ENCODE measurements around the gene SUPT4H1. TPM values are rescaled to one million over a fixed set of nuclear protein-coding genes. Genes with fewer than 3 reads are reported as not detected.

SUPT4H1 gene
- total and polyA plus RNA-seq, 2 of the 4 experiments (the other 2 are of a cell fraction): 51.6 to 129 TPM

- ATAC-seq (ENCODE audit: low read depth) (no peak), DNase-seq (no peak)
- dilution Hi-C loops (cut with HindIII; ENCODE audit: low sequenced_read_pairs, unreplicated experiment) (no loop called here), intact Hi-C loops (cut with micrococcal nuclease) (no loop called here), in situ Hi-C loops (cut with MboI; ENCODE audit: low sequenced_read_pairs) (no loop called here)
- Histone ChIP-seq H3K14ac (replicated peaks; ENCODE audit: low read depth, low read length) (no peak overlapping the region), H3K56ac (ENCODE audit: extremely low read depth, insufficient read depth, low read length) (no peak overlapping the region), H3K9ac (ENCODE audit: low read depth, low read length) (no peak overlapping the region), H3K9me3 (ENCODE audit: control insufficient read depth, insufficient read depth, low read length) (no peaks in the 10 kb centered on the region), H4K20me1 (ENCODE audit: insufficient read depth, low read length) (no peaks in the 10 kb centered on the region), H3K36me3 (ENCODE audit: control insufficient read depth, insufficient read depth, low read length) (no peaks in the 10 kb centered on the region), H3K4me2 (ENCODE audit: low read depth, low read length) (no peak overlapping the region), H4K91ac (ENCODE audit: insufficient read depth, low read depth, low read length) (no peak overlapping the region), H3K4me1 (ENCODE audit: control insufficient read depth, insufficient read depth, low read length) (no peaks in the 10 kb centered on the region), H3K18ac (ENCODE audit: low read depth, low read length) (no peak overlapping the region), H2BK20ac (ENCODE audit: low read depth, low read length) (no peak overlapping the region), H3K23ac (ENCODE audit: low read depth, low read length) (no peak overlapping the region), H4K8ac (ENCODE audit: low read depth in 2 of 2, low read length in 2 of 2) (no peak overlapping the region), H2BK120ac (ENCODE audit: low read depth, low read length) (no peak overlapping the region), H3K27ac (ENCODE audit: insufficient read depth, low read length) (no peak overlapping the region), H2AK5ac (ENCODE audit: low read depth, low read length) (no peak overlapping the region), H3K4ac (ENCODE audit: low read depth, low read length) (no peak overlapping the region), H3K4me3 (ENCODE audit: insufficient read depth, low read depth, low read length) (no peak overlapping the region), H3K9me1 (ENCODE audit: insufficient read depth, low read length) (no peaks in the 10 kb centered on the region), H3K79me1 (ENCODE audit: low read depth in 1 of 2, low read length in 2 of 2) (no peaks in the 10 kb centered on the region), H4K5ac (ENCODE audit: low read depth, low read length) (no peak overlapping the region), H2BK15ac (ENCODE audit: low read depth, low read length) (no peak overlapping the region), H2BK5ac (ENCODE audit: low read depth, low read length, poor library complexity, severe bottlenecking) (no peak overlapping the region), H2AK9ac (replicated peaks; ENCODE audit: low read depth, low read length, poor library complexity) (no peak overlapping the region), H2AFZ (replicated peaks; ENCODE audit: low read length, poor library complexity) (no peak overlapping the region), H3K27me3 (ENCODE audit: control insufficient read depth, insufficient read depth, low read length) (peaks cover 2% of the 10 kb centered on the region; the same call in 1 of the 2 replicates)
- POLR2A ChIA-PET (ENCODE audit: unreplicated experiment): no interaction called here
- CTCF ChIA-PET: no interaction called here
- 79% methylated on average over 12 of the region's 23 CpGs; no CpG with 5 or more reads in 1 of the 2 experiments for WGBS, 2 experiments (ENCODE audit: extremely low coverage in 2 of 2, insufficient read length in 1 of 2)
- BruUV-seq (replicated peaks): no TSS peak
- TF ChIP-seq FOS (IDR thresholded peaks at IDR 0.05; ENCODE audit: low read depth, low read length): no peak
- no peak for TF ChIP-seq RAD21 (IDR thresholded peaks at IDR 0.05; ENCODE audit: low read length)
- TF ChIP-seq MAFK (IDR thresholded peaks at IDR 0.05; ENCODE audit: low read depth, low read length): no peak
Observed at GRCh38 chr17:58310511-58311428, 41.2 kb downstream of the SUPT4H1 start.

Measured in IMR-90 (cell line).